ENCODE results near the gene KCTD2. TPM values are rescaled to one million over a fixed set of nuclear protein-coding genes. Genes with fewer than 3 reads are reported as not detected.

KCTD2 gene
- total RNA-seq, 1 donor from 2014 or later: 43.2 TPM

- intact Hi-C loops (cut with DNase I): loop anchor here (5.0 kb wide), 2 partner anchors 42 to 148 kb away; partner anchors contain the start of gene JPT1
- no peak for DNase-seq (ENCODE audit: low spot score)
These were observed 63.4 kb downstream of the KCTD2 start for GRCh38 chr17:75110234-75110937.

- no peak for DNase-seq (ENCODE audit: low spot score)
- intact Hi-C loops (cut with DNase I): loop anchor here (5.0 kb wide), 2 partner anchors 40 to 150 kb away; partner anchors contain the start of gene JPT1
These were observed 64.8 kb downstream of the KCTD2 start for GRCh38 chr17:75111777-75112335.

GRCh38 chr17:75113798-75114551, 67.0 kb downstream of the KCTD2 start:
- peak; percentile 93 for DNase-seq (ENCODE audit: low spot score)
- intact Hi-C loops (cut with DNase I): loop anchor here (2.0 to 5.0 kb wide), 3 partner anchors 38 to 152 kb away; partner anchors contain the start of gene JPT1

GRCh38 chr17:75114552-75115314, 67.7 kb downstream of the KCTD2 start:
- no peak for DNase-seq (ENCODE audit: low spot score)
- intact Hi-C loops (cut with DNase I): loop anchor here (2.0 to 5.0 kb wide), 4 partner anchors 38 to 152 kb away; partner anchors contain the start of gene JPT1

Other genes starting within 250 kb of the KCTD2 start
- gene GRIN2C, start 187.3 kb upstream of the KCTD2 start, total RNA-seq: 0.70 TPM
- 3.9 TPM for gene FDXR, start 174.2 kb upstream of the KCTD2 start, total RNA-seq
- gene FADS6, start 153.6 kb upstream of the KCTD2 start, total RNA-seq: not detected
- gene USH1G, start 124.0 kb upstream of the KCTD2 start, total RNA-seq: not detected
- not detected for gene OTOP2, start 123.0 kb upstream of the KCTD2 start, total RNA-seq
- not detected for gene OTOP3, start 111.3 kb upstream of the KCTD2 start, total RNA-seq
- gene HID1, start 74.5 kb upstream of the KCTD2 start, total RNA-seq: 9.0 TPM
- 20.1 TPM for gene CDR2L, start 59.6 kb upstream of the KCTD2 start, total RNA-seq
- gene MRPL58, start 34.6 kb upstream of the KCTD2 start, total RNA-seq: 39.3 TPM
- gene ATP5PD, start 256 bp upstream of the KCTD2 start, total RNA-seq: 616 TPM
- gene SLC16A5, start 40.7 kb downstream of the KCTD2 start, total RNA-seq: 22.7 TPM
- gene ARMC7, start 62.7 kb downstream of the KCTD2 start, total RNA-seq: 8.0 TPM
- 27.7 TPM for gene NT5C, start 84.5 kb downstream of the KCTD2 start, total RNA-seq
- gene JPT1, start 107.3 kb downstream of the KCTD2 start, total RNA-seq: 15.2 TPM
- gene SUMO2, start 135.7 kb downstream of the KCTD2 start, total RNA-seq: 214 TPM
- gene NUP85, start 158.5 kb downstream of the KCTD2 start, total RNA-seq: 26.3 TPM
- gene GGA3, start 214.4 kb downstream of the KCTD2 start, total RNA-seq: 24.2 TPM
- 102 TPM for gene MRPS7, start 214.7 kb downstream of the KCTD2 start, total RNA-seq
- gene MIF4GD, start 224.0 kb downstream of the KCTD2 start, total RNA-seq: 18.1 TPM
- 8.5 TPM for gene SLC25A19, start 242.2 kb downstream of the KCTD2 start, total RNA-seq

All from cardiac septum (tissue), 1 donor.